Fibroblast of the aortic adventitia (primary cell): Measurements from ENCODE around the gene PYY. TPM values are rescaled to one million over a fixed set of nuclear protein-coding genes. Genes with fewer than 3 reads are reported as not detected.

Experiments
- DNase-seq: peaks from one replicate; pipeline ENCODE4 v3.0.0-alpha.2; 2010; ENCODE audit warnings: low read depth
- H3K4me3 ChIP-seq: 2 replicates; pipeline ENCODE4 v1.5.1; 2011; ENCODE audit warnings: low read depth, mild to moderate bottlenecking, control low read depth, low read length, moderate library complexity
- total RNA-seq: library from RNA; depleted of rRNA; stranded (reverse); fragments of >200 nt; gene quantifications from 2 replicates; pipeline ENCODE4 v1.2.3, GENCODE V29; 2012; ENCODE audit warnings: low replicate concordance
- TF ChIP-seq, protein P1 (sequence below): IDR thresholded peaks from 2 replicates; pipeline ENCODE4 v1.5.1; 2011; ENCODE audit warnings: mild to moderate bottlenecking, low read length, control low read depth, inconsistent platforms; ENCODE audit not compliant: insufficient read depth

The PYY gene
- total RNA-seq, 1 donor = not detected

DNA sequence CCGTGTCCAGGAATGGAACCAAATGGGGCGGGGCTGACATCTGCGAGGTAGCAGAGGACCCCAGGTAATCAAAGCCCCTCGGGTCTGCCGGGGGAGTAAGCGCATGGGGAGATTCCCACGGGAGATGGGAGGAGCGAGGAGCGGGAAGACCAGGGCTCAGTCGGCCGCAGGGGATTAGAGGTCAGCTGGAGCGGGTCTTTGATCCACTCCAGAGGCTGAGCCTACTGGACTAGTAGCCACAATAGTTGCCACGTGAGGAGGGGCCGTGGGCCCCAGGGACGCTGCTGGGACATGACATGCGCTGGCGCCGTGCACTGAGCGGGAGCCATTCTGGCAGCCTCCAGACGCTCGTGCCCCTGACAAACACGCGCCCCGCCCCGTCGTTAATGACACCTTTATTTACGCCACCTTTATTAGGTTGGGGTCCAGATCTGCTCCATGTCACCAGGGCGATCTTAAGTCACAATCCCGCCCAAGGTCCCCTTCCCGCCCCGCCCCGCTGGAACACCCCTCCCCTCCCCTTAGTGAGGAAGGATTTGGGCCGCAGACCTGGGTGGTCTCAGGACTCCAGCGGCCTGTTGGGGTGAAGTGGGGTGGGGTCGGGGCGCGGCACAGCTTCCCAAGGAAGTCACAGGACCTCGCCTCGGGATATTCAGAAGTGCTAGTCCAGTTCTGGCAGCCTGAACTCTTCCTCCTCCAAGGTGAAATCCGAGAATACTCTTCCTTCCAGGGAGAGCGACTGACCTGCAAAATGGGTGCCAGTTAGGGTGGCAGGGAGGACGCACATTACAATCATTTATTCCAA lies 26.5 kb downstream of the PYY start:
- H3K4me3 ChIP-seq = no peak overlapping the region
- no peak for DNase-seq
- TF ChIP-seq, protein P1, sequence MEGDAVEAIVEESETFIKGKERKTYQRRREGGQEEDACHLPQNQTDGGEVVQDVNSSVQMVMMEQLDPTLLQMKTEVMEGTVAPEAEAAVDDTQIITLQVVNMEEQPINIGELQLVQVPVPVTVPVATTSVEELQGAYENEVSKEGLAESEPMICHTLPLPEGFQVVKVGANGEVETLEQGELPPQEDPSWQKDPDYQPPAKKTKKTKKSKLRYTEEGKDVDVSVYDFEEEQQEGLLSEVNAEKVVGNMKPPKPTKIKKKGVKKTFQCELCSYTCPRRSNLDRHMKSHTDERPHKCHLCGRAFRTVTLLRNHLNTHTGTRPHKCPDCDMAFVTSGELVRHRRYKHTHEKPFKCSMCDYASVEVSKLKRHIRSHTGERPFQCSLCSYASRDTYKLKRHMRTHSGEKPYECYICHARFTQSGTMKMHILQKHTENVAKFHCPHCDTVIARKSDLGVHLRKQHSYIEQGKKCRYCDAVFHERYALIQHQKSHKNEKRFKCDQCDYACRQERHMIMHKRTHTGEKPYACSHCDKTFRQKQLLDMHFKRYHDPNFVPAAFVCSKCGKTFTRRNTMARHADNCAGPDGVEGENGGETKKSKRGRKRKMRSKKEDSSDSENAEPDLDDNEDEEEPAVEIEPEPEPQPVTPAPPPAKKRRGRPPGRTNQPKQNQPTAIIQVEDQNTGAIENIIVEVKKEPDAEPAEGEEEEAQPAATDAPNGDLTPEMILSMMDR = no peak

DNA sequence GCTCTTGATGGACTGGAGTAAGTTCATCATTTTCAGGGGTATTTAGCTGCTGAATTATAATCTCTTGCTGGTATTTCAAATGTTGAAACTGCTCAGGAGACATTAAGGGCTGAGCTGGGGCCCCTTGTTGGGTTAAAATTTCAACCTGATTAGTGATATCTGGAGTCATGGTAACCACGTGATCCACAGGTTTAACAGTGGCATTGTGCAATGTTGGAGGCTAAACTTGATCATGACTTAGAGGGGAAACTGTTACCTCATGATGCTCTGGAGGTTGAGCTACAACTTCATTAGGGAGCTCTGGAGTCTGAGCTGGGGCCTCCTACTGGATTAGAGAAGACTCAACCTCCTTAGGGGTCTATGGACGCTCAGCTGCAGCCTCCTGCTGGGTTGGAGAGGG lies 29.2 kb downstream of the PYY start:
- DNase-seq = no peak
- TF ChIP-seq, protein P1 = no peak
- H3K4me3 ChIP-seq = no peak overlapping the region

DNA sequence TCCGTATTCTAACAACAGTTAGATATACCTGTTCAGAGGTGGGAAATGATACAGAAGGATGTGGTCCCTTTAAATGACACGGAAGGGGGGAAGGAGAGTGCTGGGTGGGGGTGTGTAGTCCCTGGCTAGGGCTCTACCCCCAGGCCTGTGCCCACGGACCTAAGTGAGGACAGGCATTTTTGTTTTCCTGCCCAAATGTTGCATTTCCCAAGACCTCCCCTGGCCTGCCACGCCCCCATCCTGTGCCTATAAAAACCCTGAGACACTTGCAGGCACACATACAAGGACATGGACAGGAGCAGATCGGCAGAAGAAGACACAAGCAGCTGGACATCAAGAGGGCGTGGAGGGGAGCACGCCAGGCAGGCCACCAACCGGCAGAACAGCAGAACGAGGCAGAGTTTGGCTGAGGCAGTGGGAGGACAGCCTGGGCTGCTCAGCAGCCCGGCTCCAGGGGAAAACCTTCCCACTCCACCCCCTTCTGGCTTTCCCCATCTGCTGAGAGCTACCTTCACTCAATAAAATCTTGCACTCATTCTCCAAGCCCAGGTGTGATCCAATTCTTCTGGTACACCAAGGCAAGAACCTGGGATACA lies 33.1 kb downstream of the PYY start:
- TF ChIP-seq, protein P1 = no peak
- no peak for DNase-seq

DNA sequence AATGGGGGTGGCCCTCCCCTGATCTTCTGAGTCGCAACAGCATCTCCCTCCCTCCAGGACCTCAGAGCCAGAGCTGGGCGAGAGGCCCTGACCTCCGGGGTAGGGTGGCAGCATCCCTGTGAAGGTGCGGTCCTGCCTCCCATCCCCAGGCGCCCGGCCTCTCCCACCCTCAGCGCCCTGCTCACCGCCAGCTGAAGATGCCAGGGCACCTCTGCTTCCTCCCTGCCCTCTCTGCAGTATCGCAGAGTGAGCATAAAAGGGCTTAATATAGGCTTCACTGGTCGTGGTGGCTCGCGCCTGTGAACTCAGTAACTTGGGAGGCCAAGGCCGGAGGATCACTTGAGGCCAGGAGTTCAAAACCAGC lies 35.7 kb downstream of the PYY start:
- DNase-seq = no peak
- TF ChIP-seq, protein P1 = no peak
- H3K4me3 ChIP-seq = no peak overlapping the region

More for the DNA sequence above, 33.1 kb downstream of the PYY start:
- no peak overlapping the region for H3K4me3 ChIP-seq

DNA sequence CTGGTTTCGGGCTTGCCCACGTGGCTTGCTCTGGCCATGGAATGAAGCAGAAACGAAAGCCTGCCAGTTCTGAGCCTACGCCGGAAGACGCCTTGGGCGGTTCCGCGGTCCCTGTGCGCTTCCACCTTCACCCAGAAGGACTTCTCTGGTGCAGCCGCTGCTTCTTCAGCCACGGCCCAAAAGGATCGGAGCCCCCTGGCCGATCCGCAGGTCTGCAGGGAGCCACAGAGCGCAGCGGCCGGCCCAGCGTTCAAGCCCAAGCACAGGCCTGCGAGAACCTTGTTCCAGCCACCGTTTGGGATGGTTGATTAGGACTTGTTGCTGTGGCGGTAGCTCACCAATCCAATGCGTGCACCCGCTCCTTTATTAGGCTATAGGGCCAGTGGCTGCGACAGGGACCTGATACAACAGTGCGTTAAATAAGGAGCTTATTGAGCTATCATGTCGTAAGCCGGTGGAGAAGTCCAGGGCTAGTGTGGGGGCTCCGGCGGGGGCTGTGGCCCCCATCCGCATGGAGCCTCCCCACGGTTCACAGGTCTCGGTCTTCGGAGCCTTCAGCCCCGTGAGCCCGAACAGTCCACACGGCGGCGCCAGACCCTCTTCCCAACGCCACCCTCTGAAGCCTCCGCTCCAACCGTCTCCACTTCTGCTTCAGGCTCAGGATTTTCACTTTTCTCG lies 36.3 kb downstream of the PYY start:
- DNase-seq = peak; percentile 19
- TF ChIP-seq, protein P1 = peak; percentile 60
- no peak overlapping the region for H3K4me3 ChIP-seq

DNA sequence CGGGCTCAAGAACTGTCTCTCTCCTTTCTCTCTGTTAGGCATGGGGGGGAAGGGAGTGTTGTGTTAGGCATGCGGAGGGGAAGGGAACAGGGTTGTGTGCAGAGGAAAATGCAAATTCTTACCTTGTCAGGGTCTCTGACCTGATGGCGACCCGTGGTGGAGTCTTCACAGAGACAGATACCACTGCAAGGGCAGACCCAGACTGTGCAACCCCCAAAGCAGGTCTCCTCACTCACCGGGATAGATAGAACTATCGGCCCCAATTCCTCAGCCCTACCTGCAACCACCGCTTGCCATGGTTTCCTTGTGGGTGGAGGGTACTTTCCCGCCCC lies 36.8 kb downstream of the PYY start:
- DNase-seq = no peak
- no peak overlapping the region for H3K4me3 ChIP-seq
- TF ChIP-seq, protein P1 = no peak
